GM19043 (cell line): ENCODE results near the gene LMAN2.

ENCODE experiments used
- ATAC-seq: cut with Tn5 transposase; IDR thresholded peaks from one replicate; pipeline ENCODE4 v1.9.1; 2021; ENCODE audit warnings: low read depth; ENCODE audit not compliant: unreplicated experiment

Gene LMAN2

GRCh38 chr5:177293819-177294581 is 57.5 kb downstream of the LMAN2 start:
- ATAC-seq, result no peak

- ATAC-seq, result no peak
These were observed 59.7 kb downstream of the LMAN2 start for GRCh38 chr5:177291735-177292134.

DNA sequence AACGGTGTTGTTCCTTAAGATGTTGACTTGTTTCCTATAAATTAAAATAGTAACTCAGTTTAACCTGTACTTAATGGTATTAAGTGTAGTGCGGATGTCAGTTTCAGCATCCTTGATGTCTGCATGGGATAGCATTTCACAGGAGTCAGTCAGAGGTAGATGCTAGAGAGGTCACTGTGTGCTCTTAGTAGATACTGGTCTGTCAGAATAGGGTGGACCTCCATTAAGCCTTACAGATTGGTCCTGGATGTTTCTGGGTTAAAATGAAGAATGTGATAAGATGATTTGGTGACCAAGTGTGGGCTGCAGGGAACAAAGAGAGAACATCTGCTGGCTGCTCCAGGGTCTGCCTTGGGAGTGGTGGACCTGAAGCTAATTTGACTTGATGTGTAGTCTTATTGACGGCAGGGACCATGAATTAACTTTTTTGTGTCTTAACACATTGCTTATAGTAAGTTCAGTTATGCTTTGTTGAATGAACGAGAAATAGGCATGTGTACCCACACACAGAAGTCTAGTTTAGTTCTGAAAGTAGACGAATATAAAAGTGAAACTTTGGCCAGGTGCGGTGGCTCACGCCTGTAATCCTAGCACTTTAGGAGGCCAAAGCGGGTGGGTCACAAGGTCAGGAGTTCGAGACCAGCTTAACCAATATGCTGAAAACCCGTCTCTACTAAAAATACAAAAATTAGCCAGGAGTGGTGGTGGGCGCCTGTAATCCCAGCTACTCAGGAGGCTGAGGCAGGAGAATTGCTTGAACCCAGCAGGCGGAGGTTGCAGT is 60.5 kb downstream of the LMAN2 start:
- ATAC-seq, result no peak

DNA sequence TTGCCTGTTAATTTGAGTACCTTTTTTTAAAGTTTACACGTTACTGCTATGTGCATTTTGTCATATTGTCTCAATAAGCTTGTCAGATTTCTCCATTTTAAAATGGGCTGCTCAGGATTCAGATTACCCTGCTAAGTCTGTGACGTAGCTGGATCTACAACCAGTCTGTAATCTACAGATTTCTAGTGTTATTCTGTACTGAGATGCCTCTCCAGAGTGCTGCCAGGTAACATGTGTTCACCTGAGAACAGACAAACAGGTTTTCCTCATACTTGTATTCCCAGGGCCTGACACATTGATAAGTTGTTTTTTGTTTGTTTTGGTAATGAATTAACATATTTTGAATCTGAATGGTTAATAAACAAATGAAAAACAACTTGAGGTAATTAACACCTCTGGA is 63.3 kb downstream of the LMAN2 start:
- no peak for ATAC-seq
